MM.1S (cell line): ENCODE measurements around the gene CABCOCO1.

Experiments
- CTCF ChIP-seq: fragments of 300-600 bp; sonication (generic); IDR thresholded peaks from 2 replicates; pipeline ENCODE4 v1.5.1; 2016; ENCODE audit warnings: antibody characterized with exemption, low read length, mixed read lengths
- EZH2 ChIP-seq: fragments of 300-600 bp; sonication (generic); optimal IDR thresholded peaks from 2 replicates; pipeline ENCODE3; 2017; ENCODE audit warnings: low read depth, mild to moderate bottlenecking, antibody characterized with exemption, low read length, mixed read lengths

DNA sequence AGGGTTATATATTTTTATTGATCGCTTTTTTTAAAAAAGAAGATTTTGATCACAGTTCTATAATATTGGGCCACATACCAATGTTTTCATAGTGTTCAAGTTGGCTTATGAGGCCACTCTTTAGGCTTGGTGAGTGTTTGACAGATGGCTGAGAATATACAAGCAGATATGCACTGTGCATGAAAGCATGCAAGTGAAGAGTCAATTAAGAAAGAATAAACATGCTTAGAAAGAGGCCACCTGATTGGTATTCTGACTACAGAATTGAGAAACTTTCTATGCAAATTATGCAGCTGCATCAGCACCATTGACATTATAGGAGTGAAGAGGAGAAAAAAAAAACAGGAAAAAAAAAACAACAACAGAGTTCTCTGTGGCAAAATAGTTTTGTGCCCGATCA is 39.9 kb downstream of the CABCOCO1 start:
- no peak for TF ChIP-seq EZH2
- TF ChIP-seq CTCF, result no peak
